ENCODE measurements around the gene SPG21. TPM values are rescaled to one million over a fixed set of nuclear protein-coding genes. Genes with fewer than 3 reads are reported as not detected.
A peak's percentile ranks its signal among the peaks of the same experiment; 100 is the strongest.

The SPG21 gene
- total RNA-seq, 1 experiment from 2014 or later: 89.1 TPM

GRCh38 chr15:65037309-65037708 is 47.6 kb upstream of the SPG21 start:
- H3K9me3 ChIP-seq (ENCODE audit: low read depth, low read length, poor library complexity, severe bottlenecking): no peaks in the 10 kb centered on the region
- H3K4me1 ChIP-seq (ENCODE audit: insufficient read depth, low read length, poor library complexity, severe bottlenecking): peaks cover 7% of the 10 kb centered on the region
- ChIA-PET CTCF (no interaction called here), POLR2A (ENCODE audit: low non-redundant PET) (no interaction called here)
- intact Hi-C loops (cut with micrococcal nuclease; ENCODE audit: unreplicated experiment): loop anchor here (10.0 kb wide), 1 partner anchor 347 kb away; no protein-coding TSS in a partner anchor
- no peak for TF ChIP-seq CTCF (conservative IDR thresholded peaks at IDR 0.05; ENCODE audit: low read depth, low read length)
- no peak for TF ChIP-seq EZH2 (IDR thresholded peaks at IDR 0.05; ENCODE audit: borderline replicate concordance, low read depth, low read length, poor library complexity, severe bottlenecking)
- H3K4me3 ChIP-seq (ENCODE audit: low read depth, low read length, poor library complexity, severe bottlenecking): no peak overlapping the region
- no TSS peak for BruUV-seq (replicated peaks)
- H3K27me3 ChIP-seq (replicated peaks; ENCODE audit: insufficient read depth, low read depth, low read length, poor library complexity): no peaks in the 10 kb centered on the region
- H3K36me3 ChIP-seq (ENCODE audit: insufficient read depth, low read length, poor library complexity, severe bottlenecking): no peaks in the 10 kb centered on the region
- DNase-seq (ENCODE audit: low spot score): no peak
- no peak overlapping the region for H3K27ac ChIP-seq (ENCODE audit: low read depth, low read length, poor library complexity, severe bottlenecking)

- no peak for DNase-seq (ENCODE audit: low spot score)
- H3K36me3 ChIP-seq (ENCODE audit: insufficient read depth, low read length, poor library complexity, severe bottlenecking): no peaks in the 10 kb centered on the region
- BruUV-seq (replicated peaks): no TSS peak
- intact Hi-C loops (cut with micrococcal nuclease; ENCODE audit: unreplicated experiment): loop anchor here (10.0 kb wide), 1 partner anchor 350 kb away; no protein-coding TSS in a partner anchor
- H3K27ac ChIP-seq (ENCODE audit: low read depth, low read length, poor library complexity, severe bottlenecking): no peak overlapping the region
- no peak overlapping the region for H3K4me3 ChIP-seq (ENCODE audit: low read depth, low read length, poor library complexity, severe bottlenecking)
- no peaks in the 10 kb centered on the region for H3K27me3 ChIP-seq (replicated peaks; ENCODE audit: insufficient read depth, low read depth, low read length, poor library complexity)
- H3K4me1 ChIP-seq (ENCODE audit: insufficient read depth, low read length, poor library complexity, severe bottlenecking): peaks cover 7% of the 10 kb centered on the region
- POLR2A ChIA-PET (ENCODE audit: low non-redundant PET): no interaction called here
- CTCF ChIA-PET: no interaction called here
- TF ChIP-seq EZH2 (IDR thresholded peaks at IDR 0.05; ENCODE audit: borderline replicate concordance, low read depth, low read length, poor library complexity, severe bottlenecking): no peak
- no peak for TF ChIP-seq CTCF (conservative IDR thresholded peaks at IDR 0.05; ENCODE audit: low read depth, low read length)
- H3K9me3 ChIP-seq (ENCODE audit: low read depth, low read length, poor library complexity, severe bottlenecking): no peaks in the 10 kb centered on the region
Observed at GRCh38 chr15:65034719-65035118, 45.0 kb upstream of the SPG21 start.

- no peak overlapping the region for H3K27ac ChIP-seq (ENCODE audit: low read depth, low read length, poor library complexity, severe bottlenecking)
- H3K4me3 ChIP-seq (ENCODE audit: low read depth, low read length, poor library complexity, severe bottlenecking): peak overlapping the region; percentile 14
- peak; percentile 69 for DNase-seq (ENCODE audit: low spot score)
Observed at GRCh38 chr15:65033659-65034269, 44.0 kb upstream of the SPG21 start.

More at GRCh38 chr15:65033659-65034269, 44.0 kb upstream of the SPG21 start:
- intact Hi-C loops (cut with micrococcal nuclease; ENCODE audit: unreplicated experiment): loop anchor here (1.0 to 10.0 kb wide), 4 partner anchors 45 to 351 kb away; partner anchors contain the start of gene RNU5A-1
- Histone ChIP-seq H3K36me3 (ENCODE audit: insufficient read depth, low read length, poor library complexity, severe bottlenecking) (no peaks in the 10 kb centered on the region), H3K9me3 (ENCODE audit: low read depth, low read length, poor library complexity, severe bottlenecking) (no peaks in the 10 kb centered on the region), H3K4me1 (ENCODE audit: insufficient read depth, low read length, poor library complexity, severe bottlenecking) (peaks cover 7% of the 10 kb centered on the region), H3K27me3 (replicated peaks; ENCODE audit: insufficient read depth, low read depth, low read length, poor library complexity) (no peaks in the 10 kb centered on the region)
- no TSS peak for BruUV-seq (replicated peaks)
- ChIA-PET CTCF (interaction anchor here (0.6 to 1.2 kb wide), 6 partner anchors 9 to 298 kb away, joined by 3 to 9 read pairs (median 6); no protein-coding TSS in a partner anchor), POLR2A (ENCODE audit: low non-redundant PET) (interaction anchor here (0.5 kb wide), 1 partner anchor 63 kb away, joined by 4 read pairs; no protein-coding TSS in a partner anchor)
- TF ChIP-seq EZH2 (IDR thresholded peaks at IDR 0.05; ENCODE audit: borderline replicate concordance, low read depth, low read length, poor library complexity, severe bottlenecking) (no peak), CTCF (conservative IDR thresholded peaks at IDR 0.05; ENCODE audit: low read depth, low read length) (peak; percentile 59)
